Measurements from ENCODE around the gene DYNC1I2. TPM values are rescaled to one million over a fixed set of nuclear protein-coding genes. Genes with fewer than 3 reads are reported as not detected.

The DYNC1I2 gene
- total and polyA plus RNA-seq, 4 donors, result 79.5 to 103 (median 93.1) TPM

- no peak for ATAC-seq (ENCODE audit: low FRiP score)
- intact Hi-C loops (cut with DNase I), result no loop called here
Observed at GRCh38 chr2:171726847-171727450, 39.7 kb downstream of the DYNC1I2 start.

DNA sequence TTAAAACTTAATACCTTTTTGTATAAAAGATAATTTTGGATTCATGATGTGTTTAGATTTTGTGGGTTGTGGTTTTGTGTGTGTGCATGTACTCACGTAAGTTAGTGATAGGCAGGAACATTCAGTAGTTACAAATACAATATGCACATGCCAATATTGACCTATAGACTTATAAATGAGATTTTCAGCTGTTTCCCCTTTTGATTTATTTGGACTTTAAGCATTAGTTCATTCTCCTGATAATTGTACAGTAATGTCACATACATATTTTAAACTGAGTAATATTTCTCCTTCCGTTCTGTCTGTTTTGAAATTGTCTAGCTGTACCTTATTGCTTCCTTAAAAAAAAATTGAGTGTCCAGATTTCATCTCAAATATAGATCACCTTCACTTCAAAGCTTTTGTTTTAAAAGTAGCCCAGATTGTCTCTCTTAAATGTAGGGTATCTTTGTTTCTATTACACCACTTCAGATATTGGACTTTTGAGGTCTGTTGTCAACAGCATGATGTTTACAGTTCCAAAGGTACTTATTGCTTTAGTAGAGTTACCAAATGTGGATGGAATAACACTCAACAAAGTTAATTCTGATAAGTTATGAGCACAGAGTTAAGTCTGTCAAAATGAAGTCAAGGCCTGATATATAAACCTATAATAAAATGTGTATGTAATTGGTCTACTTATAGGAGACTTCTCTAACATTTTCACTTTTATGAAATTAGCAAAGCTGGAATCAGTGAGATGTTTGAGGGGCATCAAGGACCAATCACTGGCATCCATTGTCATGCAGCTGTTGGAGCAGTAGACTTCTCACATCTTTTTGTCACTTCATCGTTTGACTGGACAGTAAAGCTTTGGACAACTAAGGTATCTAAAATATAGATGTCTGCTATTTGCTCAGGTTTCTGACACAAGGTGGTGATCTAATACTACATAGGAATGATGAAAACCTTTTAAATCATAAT lies 42.0 kb downstream of the DYNC1I2 start:
- Histone ChIP-seq H3K27ac (ENCODE audit: low read depth in 1 of 2, low read length in 2 of 2) (no peak overlapping the region), H3K36me3 (ENCODE audit: control insufficient read depth in 1 of 2, insufficient read depth in 2 of 2, low read length in 1 of 2) (peaks cover 6 to 8% of the 10 kb centered on the region in 2 donors), H3K4me3 (ENCODE audit: low read length in 2 of 2) (no peak overlapping the region), H3K27me3 (ENCODE audit: control insufficient read depth in 1 of 2, insufficient read depth in 2 of 2, low read length in 1 of 2) (no peaks in the 10 kb centered on the region), H3K4me1 (ENCODE audit: control insufficient read depth in 1 of 2, insufficient read depth in 2 of 2, low read length in 2 of 2) (no peaks in the 10 kb centered on the region), H3K9me3 (ENCODE audit: control insufficient read depth, low read length) (no peaks in the 10 kb centered on the region)
- 77 to 89% methylated on average over 3 of the region's 3 CpGs for WGBS, 2 donors
- intact Hi-C loops (cut with DNase I), result no loop called here
- no peak for DNase-seq
- ATAC-seq (ENCODE audit: low FRiP score), result no peak

More at GRCh38 chr2:171726847-171727450, 39.7 kb downstream of the DYNC1I2 start:
- H3K27ac ChIP-seq (ENCODE audit: low read depth in 1 of 2, low read length in 2 of 2), result no peak overlapping the region
- peaks cover 5 to 8% of the 10 kb centered on the region in 2 donors for H3K36me3 ChIP-seq (ENCODE audit: control insufficient read depth in 1 of 2, insufficient read depth in 2 of 2, low read length in 1 of 2)
- WGBS, 2 donors, result 82 to 91% methylated on average over 1 of the region's 1 CpG
- no peaks in the 10 kb centered on the region for H3K4me1 ChIP-seq (ENCODE audit: control insufficient read depth in 1 of 2, insufficient read depth in 2 of 2, low read length in 2 of 2)
- DNase-seq, result no peak
- no peaks in the 10 kb centered on the region for H3K9me3 ChIP-seq (ENCODE audit: control insufficient read depth, low read length)
- H3K4me3 ChIP-seq (ENCODE audit: low read length in 2 of 2), result no peak overlapping the region
- no peaks in the 10 kb centered on the region for H3K27me3 ChIP-seq (ENCODE audit: control insufficient read depth in 1 of 2, insufficient read depth in 2 of 2, low read length in 1 of 2)

GRCh38 chr2:171729952-171730317 lies 42.7 kb downstream of the DYNC1I2 start:
- DNase-seq (no peak), ATAC-seq (ENCODE audit: low FRiP score) (no peak)
- Histone ChIP-seq H3K27me3 (ENCODE audit: control insufficient read depth in 1 of 2, insufficient read depth in 2 of 2, low read length in 1 of 2) (no peaks in the 10 kb centered on the region), H3K9me3 (ENCODE audit: control insufficient read depth, low read length) (no peaks in the 10 kb centered on the region), H3K4me3 (ENCODE audit: low read length in 2 of 2) (no peak overlapping the region), H3K36me3 (ENCODE audit: control insufficient read depth in 1 of 2, insufficient read depth in 2 of 2, low read length in 1 of 2) (peaks cover 6 to 8% of the 10 kb centered on the region in 2 donors), H3K27ac (ENCODE audit: low read depth in 1 of 2, low read length in 2 of 2) (no peak overlapping the region), H3K4me1 (ENCODE audit: control insufficient read depth in 1 of 2, insufficient read depth in 2 of 2, low read length in 2 of 2) (no peaks in the 10 kb centered on the region)
- WGBS, 2 donors, result 60 to 61% methylated on average over 3 of the region's 3 CpGs
- intact Hi-C loops (cut with DNase I), result no loop called here

DNA sequence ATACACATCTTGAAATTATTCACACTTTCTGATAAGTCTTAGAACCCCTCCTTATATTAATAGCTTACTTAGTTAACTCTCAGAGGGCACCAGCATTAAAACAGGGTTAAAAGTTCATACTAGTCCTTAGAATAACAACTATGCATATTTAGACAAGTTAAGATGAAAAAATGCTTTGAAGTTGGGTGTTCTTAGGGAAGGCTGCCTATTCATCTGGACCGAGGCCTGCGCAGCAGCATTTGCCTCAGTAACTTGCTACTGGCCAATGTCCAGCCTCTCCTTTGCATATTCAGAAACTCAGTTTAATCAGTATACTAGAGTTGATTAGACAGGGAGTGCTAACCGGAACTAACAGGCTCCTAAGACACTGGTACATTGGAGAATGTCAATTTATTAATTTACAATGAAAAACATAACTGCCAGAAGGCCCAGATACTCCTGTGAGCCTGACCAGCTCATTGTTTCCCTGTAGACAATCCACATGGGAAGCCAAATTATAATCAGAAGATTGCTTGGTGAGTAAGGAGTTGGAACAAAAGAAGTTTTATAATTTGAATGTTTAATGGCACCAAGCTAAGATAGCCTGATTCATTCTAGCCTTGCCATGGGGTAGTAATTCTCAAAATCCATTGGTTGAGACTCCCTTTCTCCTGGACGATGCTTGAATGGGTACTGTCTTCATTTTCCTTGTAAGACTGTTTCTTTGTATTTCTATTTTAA lies 48.9 kb downstream of the DYNC1I2 start:
- DNase-seq (no peak), ATAC-seq (ENCODE audit: low FRiP score) (no peak)
- Histone ChIP-seq H3K27ac (ENCODE audit: low read depth in 1 of 2, low read length in 2 of 2) (no peak overlapping the region), H3K4me3 (ENCODE audit: low read length in 2 of 2) (no peak overlapping the region), H3K4me1 (ENCODE audit: control insufficient read depth in 1 of 2, insufficient read depth in 2 of 2, low read length in 2 of 2) (no peaks in the 10 kb centered on the region), H3K27me3 (ENCODE audit: control insufficient read depth in 1 of 2, insufficient read depth in 2 of 2, low read length in 1 of 2) (no peaks in the 10 kb centered on the region), H3K36me3 (ENCODE audit: control insufficient read depth in 1 of 2, insufficient read depth in 2 of 2, low read length in 1 of 2) (peaks cover 6 to 8% of the 10 kb centered on the region in 2 donors), H3K9me3 (ENCODE audit: control insufficient read depth, low read length) (no peaks in the 10 kb centered on the region)
- WGBS, 2 donors, result 78 to 86% methylated on average over 4 of the region's 4 CpGs
- intact Hi-C loops (cut with DNase I), result no loop called here

- Histone ChIP-seq H3K27ac (ENCODE audit: low read depth in 1 of 2, low read length in 2 of 2) (no peak overlapping the region), H3K27me3 (ENCODE audit: control insufficient read depth in 1 of 2, insufficient read depth in 2 of 2, low read length in 1 of 2) (no peaks in the 10 kb centered on the region), H3K9me3 (ENCODE audit: control insufficient read depth, low read length) (no peaks in the 10 kb centered on the region), H3K4me1 (ENCODE audit: control insufficient read depth in 1 of 2, insufficient read depth in 2 of 2, low read length in 2 of 2) (no peaks in the 10 kb centered on the region), H3K36me3 (ENCODE audit: control insufficient read depth in 1 of 2, insufficient read depth in 2 of 2, low read length in 1 of 2) (peaks cover 3 to 6% of the 10 kb centered on the region in 2 donors), H3K4me3 (ENCODE audit: low read length in 2 of 2) (no peak overlapping the region)
- WGBS, 2 donors, result 74 to 80% methylated on average over 2 of the region's 2 CpGs
- intact Hi-C loops (cut with DNase I), result no loop called here
- ATAC-seq (ENCODE audit: low FRiP score) (no peak), DNase-seq (no peak)
Observed at GRCh38 chr2:171741189-171741588, 53.9 kb downstream of the DYNC1I2 start.

DNA sequence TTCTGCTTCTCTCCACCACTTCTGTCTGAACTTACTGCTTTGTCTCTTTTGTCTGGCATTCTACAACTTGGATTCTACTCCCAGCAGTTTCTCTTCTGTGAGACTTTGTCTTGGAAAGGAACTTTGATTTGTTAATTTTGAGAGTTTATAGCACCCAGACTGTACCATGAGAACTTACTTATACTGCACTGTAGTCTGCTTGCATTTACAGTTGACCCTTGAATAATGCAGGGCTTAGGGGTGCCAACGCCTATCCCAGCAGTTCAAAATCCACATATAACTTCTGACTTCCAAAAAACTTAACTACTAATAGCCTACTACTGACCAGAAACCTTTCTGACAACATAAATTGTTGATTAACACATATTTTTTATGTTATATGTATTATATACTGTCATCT lies 55.5 kb downstream of the DYNC1I2 start:
- H3K27me3 ChIP-seq (ENCODE audit: control insufficient read depth in 1 of 2, insufficient read depth in 2 of 2, low read length in 1 of 2), result no peaks in the 10 kb centered on the region
- H3K27ac ChIP-seq (ENCODE audit: low read depth in 1 of 2, low read length in 2 of 2), result no peak overlapping the region
- WGBS, 2 donors, result 78 to 84% methylated on average over 1 of the region's 1 CpG
- intact Hi-C loops (cut with DNase I), result no loop called here
- H3K36me3 ChIP-seq (ENCODE audit: control insufficient read depth in 1 of 2, insufficient read depth in 2 of 2, low read length in 1 of 2), result peaks cover 3 to 5% of the 10 kb centered on the region in 2 donors
- H3K9me3 ChIP-seq (ENCODE audit: control insufficient read depth, low read length), result no peaks in the 10 kb centered on the region
- H3K4me1 ChIP-seq (ENCODE audit: control insufficient read depth in 1 of 2, insufficient read depth in 2 of 2, low read length in 2 of 2), result no peaks in the 10 kb centered on the region
- DNase-seq, result no peak
- no peak for ATAC-seq (ENCODE audit: low FRiP score)
- H3K4me3 ChIP-seq (ENCODE audit: low read length in 2 of 2), result no peak overlapping the region

- H3K4me3 ChIP-seq (ENCODE audit: low read length in 2 of 2), result no peak overlapping the region
Observed at GRCh38 chr2:171745141-171745540, 57.9 kb downstream of the DYNC1I2 start.

GRCh38 chr2:171745806-171746205 lies 58.5 kb downstream of the DYNC1I2 start:
- 85 to 88% methylated on average over 4 of the region's 4 CpGs for WGBS, 2 donors
- ATAC-seq (ENCODE audit: low FRiP score) (no peak), DNase-seq (no peak)
- no peak overlapping the region for H3K4me3 ChIP-seq (ENCODE audit: low read length in 2 of 2)
- intact Hi-C loops (cut with DNase I), result no loop called here
- H3K4me1 ChIP-seq (ENCODE audit: control insufficient read depth in 1 of 2, insufficient read depth in 2 of 2, low read length in 2 of 2), result no peaks in the 10 kb centered on the region
- no peaks in the 10 kb centered on the region for H3K9me3 ChIP-seq (ENCODE audit: control insufficient read depth, low read length)
- H3K36me3 ChIP-seq (ENCODE audit: control insufficient read depth in 1 of 2, insufficient read depth in 2 of 2, low read length in 1 of 2), result peaks cover 5 to 6% of the 10 kb centered on the region in 2 donors
- no peak overlapping the region for H3K27ac ChIP-seq (ENCODE audit: low read depth in 1 of 2, low read length in 2 of 2)
- no peaks in the 10 kb centered on the region for H3K27me3 ChIP-seq (ENCODE audit: control insufficient read depth in 1 of 2, insufficient read depth in 2 of 2, low read length in 1 of 2)

More at GRCh38 chr2:171745141-171745540, 57.9 kb downstream of the DYNC1I2 start:
- Histone ChIP-seq H3K9me3 (ENCODE audit: control insufficient read depth, low read length) (no peaks in the 10 kb centered on the region), H3K27ac (ENCODE audit: low read depth in 1 of 2, low read length in 2 of 2) (no peak overlapping the region), H3K27me3 (ENCODE audit: control insufficient read depth in 1 of 2, insufficient read depth in 2 of 2, low read length in 1 of 2) (no peaks in the 10 kb centered on the region), H3K4me1 (ENCODE audit: control insufficient read depth in 1 of 2, insufficient read depth in 2 of 2, low read length in 2 of 2) (no peaks in the 10 kb centered on the region), H3K36me3 (ENCODE audit: control insufficient read depth in 1 of 2, insufficient read depth in 2 of 2, low read length in 1 of 2) (peaks cover 3 to 5% of the 10 kb centered on the region in 2 donors)
- WGBS, 2 donors, result 77 to 82% methylated on average over 1 of the region's 1 CpG
- no peak for DNase-seq
- no peak for ATAC-seq (ENCODE audit: low FRiP score)
- intact Hi-C loops (cut with DNase I), result no loop called here
